Lung (tissue), 12 donors: ENCODE results near the gene RNF214. TPM values are rescaled to one million over a fixed set of nuclear protein-coding genes. Genes with fewer than 3 reads are reported as not detected.

Source experiments
- ATAC-seq: fragments of 200-7000 bp; cut with Tn5 transposase; one replicate; pipeline ENCODE4 v1.9.1; 2020; ENCODE audit warnings: moderate number of reproducible peaks; ENCODE audit not compliant: insufficient read depth, low FRiP score
- DNase-seq, 3 donors: peaks; one replicate each; pipeline ENCODE4 v3.0.0-alpha.2; 2013 to 2017
- H3K27ac ChIP-seq, 2 donors: one replicate each; pipeline ENCODE4 v1.5.1; 2013; ENCODE audit warnings: mild to moderate bottlenecking in 2 of 2, moderate library complexity in 2 of 2, control low read depth in 1 of 2, inconsistent platforms in 1 of 2, low read depth in 1 of 2, low read length in 1 of 2
- H3K27me3 ChIP-seq, 3 donors: one replicate each; pipeline ENCODE4 v1.5.1; 2013; ENCODE audit warnings: low read length in 2 of 3; ENCODE audit not compliant: control insufficient read depth in 3 of 3, insufficient read depth in 3 of 3
- H3K36me3 ChIP-seq, 4 donors: one replicate each; pipeline ENCODE4 v1.5.1; 2013; ENCODE audit warnings: low read length in 4 of 4, mild to moderate bottlenecking in 1 of 4, moderate library complexity in 1 of 4; ENCODE audit not compliant: control insufficient read depth in 4 of 4, insufficient read depth in 4 of 4
- H3K4me1 ChIP-seq, 5 donors: one replicate each; pipeline ENCODE4 v1.5.1; 2013; ENCODE audit warnings: low read length in 5 of 5, mild to moderate bottlenecking in 2 of 5, moderate library complexity in 1 of 5; ENCODE audit not compliant: control insufficient read depth in 5 of 5, insufficient read depth in 5 of 5
- H3K4me3 ChIP-seq: one replicate; pipeline ENCODE4 v1.5.1; 2013; ENCODE audit warnings: mild to moderate bottlenecking, control low read depth, moderate library complexity
- H3K9ac ChIP-seq, 2 donors: one replicate each; pipeline ENCODE4 v1.5.1; 2013; ENCODE audit warnings: low read length in 2 of 2, control low read depth in 1 of 2; ENCODE audit not compliant: insufficient read depth in 1 of 2
- H3K9me3 ChIP-seq, 4 donors: one replicate each; pipeline ENCODE4 v1.5.1; 2013; ENCODE audit warnings: low read length in 3 of 4, mild to moderate bottlenecking in 1 of 4, moderate library complexity in 1 of 4; ENCODE audit not compliant: control insufficient read depth in 4 of 4, insufficient read depth in 3 of 4
- whole genome bisulfite sequencing, 2 donors: extraction: QIAGEN DNeasy Blood & Tissue Kit; methylation state at CpG; one replicate each; pipeline ENCODE4 v1.1.7; 2013; 5-methylcytosine and 5-hydroxymethylcytosine counted together
- polyA plus RNA-seq, 2 donors: library from polyadenylated mRNA; stranded (reverse); fragments of 200-250 nt; gene quantifications; one replicate each; pipeline ENCODE4 v1.2.1, GENCODE V29; 2013
- total RNA-seq, 2 donors: library from RNA; depleted of rRNA in 1 of 2; stranded (reverse); fragments of >200 nt in 1 of 2; gene quantifications; one replicate each; pipeline ENCODE4 v1.2.1, GENCODE V29; 2014 to 2021
- TF ChIP-seq, protein P1 (sequence below): IDR thresholded peaks from 2 replicates; pipeline ENCODE4 v1.5.1; 2012; ENCODE audit warnings: mild to moderate bottlenecking; ENCODE audit errors: control extremely low read depth, extremely low read depth
- donor health status: control.
- donor health status: control.
- donor health status: Bipolar disorder and iron deficiency.
- donor health status: healthy.
- donor health status: DM: yes; HTN: yes; CAD: no.

The RNF214 gene
- total and polyA plus RNA-seq, 4 donors: 8.6 to 19.8 (median 14.6) TPM

DNA sequence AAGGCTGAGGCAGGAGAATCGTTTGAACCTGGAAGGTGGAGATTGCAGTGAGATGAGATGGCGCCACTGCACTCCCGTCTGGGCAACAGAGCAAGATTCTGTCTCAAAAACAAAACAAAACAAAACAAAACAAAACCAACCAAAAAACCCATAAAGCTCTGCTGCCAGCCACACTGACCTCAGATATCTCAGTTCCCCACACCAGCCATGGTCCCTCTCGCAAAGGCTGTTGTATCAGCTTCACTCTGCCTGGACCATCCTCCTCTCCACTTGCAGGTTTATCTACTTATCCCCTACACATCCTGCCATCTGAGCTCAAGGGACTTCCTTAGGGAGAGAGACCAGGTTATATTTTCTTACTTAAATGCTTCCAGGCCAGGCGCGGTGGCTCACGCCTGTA, 69.8 kb downstream of the RNF214 start:
- Histone ChIP-seq H3K4me1 (peaks cover 3 to 17% (median 6%) of the 10 kb centered on the region in 5 donors), H3K4me3 (no peak overlapping the region), H3K27me3 (no peaks in the 10 kb centered on the region), H3K27ac (no peak overlapping the region), H3K9ac (no peak overlapping the region), H3K36me3 (peaks cover 0 to 3% (median 0%) of the 10 kb centered on the region in 4 donors), H3K9me3 (no peaks in the 10 kb centered on the region)
- WGBS, 2 donors: 91 to 95% methylated on average over 7 of the region's 7 CpGs
- ATAC-seq (no peak), DNase-seq (no peak)
- TF ChIP-seq, protein P1, sequence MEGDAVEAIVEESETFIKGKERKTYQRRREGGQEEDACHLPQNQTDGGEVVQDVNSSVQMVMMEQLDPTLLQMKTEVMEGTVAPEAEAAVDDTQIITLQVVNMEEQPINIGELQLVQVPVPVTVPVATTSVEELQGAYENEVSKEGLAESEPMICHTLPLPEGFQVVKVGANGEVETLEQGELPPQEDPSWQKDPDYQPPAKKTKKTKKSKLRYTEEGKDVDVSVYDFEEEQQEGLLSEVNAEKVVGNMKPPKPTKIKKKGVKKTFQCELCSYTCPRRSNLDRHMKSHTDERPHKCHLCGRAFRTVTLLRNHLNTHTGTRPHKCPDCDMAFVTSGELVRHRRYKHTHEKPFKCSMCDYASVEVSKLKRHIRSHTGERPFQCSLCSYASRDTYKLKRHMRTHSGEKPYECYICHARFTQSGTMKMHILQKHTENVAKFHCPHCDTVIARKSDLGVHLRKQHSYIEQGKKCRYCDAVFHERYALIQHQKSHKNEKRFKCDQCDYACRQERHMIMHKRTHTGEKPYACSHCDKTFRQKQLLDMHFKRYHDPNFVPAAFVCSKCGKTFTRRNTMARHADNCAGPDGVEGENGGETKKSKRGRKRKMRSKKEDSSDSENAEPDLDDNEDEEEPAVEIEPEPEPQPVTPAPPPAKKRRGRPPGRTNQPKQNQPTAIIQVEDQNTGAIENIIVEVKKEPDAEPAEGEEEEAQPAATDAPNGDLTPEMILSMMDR: no peak

DNA sequence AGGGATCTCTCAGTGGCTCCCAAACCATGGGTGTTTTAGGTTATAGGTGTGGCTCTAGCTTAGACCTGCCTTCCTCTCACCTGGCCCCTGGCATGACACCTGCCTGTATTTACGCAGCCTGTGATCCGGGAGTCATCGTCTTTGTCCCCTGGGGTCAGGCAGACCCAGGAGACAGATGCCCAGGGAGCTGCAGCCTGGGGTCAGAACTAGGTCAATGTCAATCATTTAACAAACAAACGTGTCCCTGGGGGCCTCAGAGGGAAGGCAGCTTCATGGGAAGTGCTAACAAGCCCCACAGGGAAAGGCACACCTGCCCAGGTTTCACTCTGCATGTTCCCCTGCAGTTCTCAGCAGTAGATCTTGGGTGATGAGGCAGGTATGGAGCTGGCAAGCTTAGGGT, 70.6 kb downstream of the RNF214 start:
- Histone ChIP-seq H3K4me1 (peaks cover 3 to 17% (median 6%) of the 10 kb centered on the region in 5 donors), H3K9ac (no peak overlapping the region), H3K4me3 (no peak overlapping the region), H3K27me3 (no peaks in the 10 kb centered on the region), H3K27ac (no peak overlapping the region), H3K9me3 (no peaks in the 10 kb centered on the region), H3K36me3 (peaks cover 0 to 3% (median 0%) of the 10 kb centered on the region in 4 donors)
- DNase-seq (no peak), ATAC-seq (no peak)
- TF ChIP-seq, protein P1: no peak
- 72 to 80% methylated on average over 4 of the region's 4 CpGs for WGBS, 2 donors

DNA sequence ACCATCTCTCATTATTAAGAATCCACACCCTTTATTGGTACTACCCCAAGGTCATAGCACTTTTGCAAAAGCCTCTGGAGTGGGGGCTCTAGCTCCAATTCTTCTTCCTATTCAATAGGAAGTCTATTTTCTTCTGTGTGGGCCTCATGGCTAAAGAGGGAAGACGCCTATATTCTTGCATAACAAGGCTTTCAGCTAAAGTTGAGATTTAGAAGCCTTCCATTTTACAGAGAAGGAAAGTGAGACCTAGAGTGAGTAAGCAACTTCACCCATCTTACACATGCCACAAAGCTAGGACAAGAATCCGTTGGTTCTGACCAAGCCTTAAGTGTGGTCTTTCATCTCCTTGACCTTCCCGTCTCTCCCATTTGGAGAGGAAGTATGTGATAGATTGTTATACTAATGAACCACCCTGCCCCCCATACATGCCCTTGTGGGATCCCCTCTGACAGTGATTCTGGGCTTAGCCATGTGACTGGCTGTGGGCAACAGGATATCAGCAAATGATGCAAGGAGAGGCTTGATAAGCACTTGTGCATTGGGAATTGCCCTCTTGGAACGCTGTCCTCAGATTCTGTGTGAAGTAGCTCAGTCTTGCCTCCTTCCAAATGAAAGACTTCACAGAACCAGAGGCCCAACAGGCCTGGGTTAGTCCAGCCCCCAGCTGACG, 71.3 kb downstream of the RNF214 start:
- TF ChIP-seq, protein P1: no peak
- peaks cover 0 to 3% (median 0%) of the 10 kb centered on the region in 4 donors for H3K36me3 ChIP-seq
- H3K9me3 ChIP-seq: no peaks in the 10 kb centered on the region
- no peak for ATAC-seq
- no peak overlapping the region for H3K27ac ChIP-seq
- no peak overlapping the region for H3K4me3 ChIP-seq
- H3K4me1 ChIP-seq: peaks cover 3 to 17% (median 6%) of the 10 kb centered on the region in 5 donors
- H3K9ac ChIP-seq: no peak overlapping the region
- WGBS, 2 donors: 78 to 82% methylated on average over 5 of the region's 5 CpGs
- DNase-seq: no peak
- no peaks in the 10 kb centered on the region for H3K27me3 ChIP-seq
